ENCODE data around the gene DUSP1.

DNA sequence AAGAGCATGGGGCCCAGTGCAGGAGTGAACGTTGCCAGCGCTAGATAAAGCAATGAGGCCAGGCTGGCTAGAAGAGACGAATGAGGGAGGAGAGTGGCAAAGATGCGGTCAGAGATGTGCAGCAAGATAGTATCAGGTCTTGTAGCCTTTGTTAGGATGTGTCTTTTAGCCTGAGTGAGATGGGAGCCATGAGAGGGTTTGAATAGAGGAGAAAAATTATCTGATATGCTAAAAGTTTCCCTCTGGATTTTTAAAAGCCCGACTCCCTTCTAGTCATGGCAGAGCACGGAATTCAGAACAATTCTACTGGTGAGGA lies 12.2 kb downstream of the DUSP1 start:
- no peak for TF ChIP-seq POLR2A (IDR thresholded peaks at IDR 0.05)
- TF ChIP-seq, protein P1, sequence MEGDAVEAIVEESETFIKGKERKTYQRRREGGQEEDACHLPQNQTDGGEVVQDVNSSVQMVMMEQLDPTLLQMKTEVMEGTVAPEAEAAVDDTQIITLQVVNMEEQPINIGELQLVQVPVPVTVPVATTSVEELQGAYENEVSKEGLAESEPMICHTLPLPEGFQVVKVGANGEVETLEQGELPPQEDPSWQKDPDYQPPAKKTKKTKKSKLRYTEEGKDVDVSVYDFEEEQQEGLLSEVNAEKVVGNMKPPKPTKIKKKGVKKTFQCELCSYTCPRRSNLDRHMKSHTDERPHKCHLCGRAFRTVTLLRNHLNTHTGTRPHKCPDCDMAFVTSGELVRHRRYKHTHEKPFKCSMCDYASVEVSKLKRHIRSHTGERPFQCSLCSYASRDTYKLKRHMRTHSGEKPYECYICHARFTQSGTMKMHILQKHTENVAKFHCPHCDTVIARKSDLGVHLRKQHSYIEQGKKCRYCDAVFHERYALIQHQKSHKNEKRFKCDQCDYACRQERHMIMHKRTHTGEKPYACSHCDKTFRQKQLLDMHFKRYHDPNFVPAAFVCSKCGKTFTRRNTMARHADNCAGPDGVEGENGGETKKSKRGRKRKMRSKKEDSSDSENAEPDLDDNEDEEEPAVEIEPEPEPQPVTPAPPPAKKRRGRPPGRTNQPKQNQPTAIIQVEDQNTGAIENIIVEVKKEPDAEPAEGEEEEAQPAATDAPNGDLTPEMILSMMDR (IDR thresholded peaks at IDR 0.05 in 8 of 11, conservative IDR thresholded peaks at IDR 0.05 in 3 of 11) = no peak

Measured in spleen (tissue), 7 donors.